GM10248 (cell line): ENCODE measurements around the gene KIF18B.

Source experiments
- CTCF ChIA-PET: fragments of 300-600 bp; sonication (Branson Sonifier 250); formaldehyde crosslinking; extraction: SDS; loops from one replicate; lab custom pipeline; 2021; ENCODE audit warnings: antibody characterized with exemption; lab: Yijun Ruan, JAX
- POLR2A ChIA-PET: fragments of 350-650 bp; sonication (Branson Sonifier 250); formaldehyde crosslinking; extraction: SDS; loops from one replicate; lab custom pipeline; 2020; ENCODE audit warnings: antibody characterized with exemption; lab: Yijun Ruan, JAX
- DNase-seq: peaks from one replicate; pipeline ENCODE4 v3.0.0; 2012; ENCODE audit errors: extremely low spot score
- TF ChIP-seq, protein P1 (sequence below): IDR thresholded peaks from 2 replicates; pipeline ENCODE4 v1.5.1; 2012; ENCODE audit warnings: mild to moderate bottlenecking, low read depth; ENCODE audit errors: extremely low read depth, missing control alignments, control extremely low read depth

KIF18B gene

DNA sequence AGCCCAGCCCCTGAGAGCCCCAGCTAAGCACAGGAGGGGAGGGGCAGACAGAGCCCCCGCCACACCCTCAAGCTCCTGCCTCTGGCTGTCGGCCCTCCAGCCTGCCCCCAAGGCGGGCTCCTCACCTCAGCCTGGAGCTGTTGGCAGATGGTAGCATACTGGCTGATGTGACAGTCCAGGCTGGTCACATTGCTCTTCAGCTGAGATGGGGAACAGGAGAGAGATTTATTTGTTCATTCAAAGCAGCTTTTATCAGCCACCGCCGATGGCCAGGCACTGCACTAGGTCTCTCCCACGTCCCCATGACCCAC is 14.8 kb downstream of the KIF18B start:
- no peak for DNase-seq
- ChIA-PET POLR2A (interaction anchor here (0.7 kb wide), 1 partner anchor 608 kb away, joined by 3 read pairs; no protein-coding TSS in a partner anchor), CTCF (interaction anchor here (0.9 to 4.4 kb wide), 9 partner anchors 9 to 203 kb away, joined by 3 to 45 read pairs (median 4); partner anchors contain the start of gene ACBD4)
- TF ChIP-seq, protein P1, sequence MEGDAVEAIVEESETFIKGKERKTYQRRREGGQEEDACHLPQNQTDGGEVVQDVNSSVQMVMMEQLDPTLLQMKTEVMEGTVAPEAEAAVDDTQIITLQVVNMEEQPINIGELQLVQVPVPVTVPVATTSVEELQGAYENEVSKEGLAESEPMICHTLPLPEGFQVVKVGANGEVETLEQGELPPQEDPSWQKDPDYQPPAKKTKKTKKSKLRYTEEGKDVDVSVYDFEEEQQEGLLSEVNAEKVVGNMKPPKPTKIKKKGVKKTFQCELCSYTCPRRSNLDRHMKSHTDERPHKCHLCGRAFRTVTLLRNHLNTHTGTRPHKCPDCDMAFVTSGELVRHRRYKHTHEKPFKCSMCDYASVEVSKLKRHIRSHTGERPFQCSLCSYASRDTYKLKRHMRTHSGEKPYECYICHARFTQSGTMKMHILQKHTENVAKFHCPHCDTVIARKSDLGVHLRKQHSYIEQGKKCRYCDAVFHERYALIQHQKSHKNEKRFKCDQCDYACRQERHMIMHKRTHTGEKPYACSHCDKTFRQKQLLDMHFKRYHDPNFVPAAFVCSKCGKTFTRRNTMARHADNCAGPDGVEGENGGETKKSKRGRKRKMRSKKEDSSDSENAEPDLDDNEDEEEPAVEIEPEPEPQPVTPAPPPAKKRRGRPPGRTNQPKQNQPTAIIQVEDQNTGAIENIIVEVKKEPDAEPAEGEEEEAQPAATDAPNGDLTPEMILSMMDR: no peak

DNA sequence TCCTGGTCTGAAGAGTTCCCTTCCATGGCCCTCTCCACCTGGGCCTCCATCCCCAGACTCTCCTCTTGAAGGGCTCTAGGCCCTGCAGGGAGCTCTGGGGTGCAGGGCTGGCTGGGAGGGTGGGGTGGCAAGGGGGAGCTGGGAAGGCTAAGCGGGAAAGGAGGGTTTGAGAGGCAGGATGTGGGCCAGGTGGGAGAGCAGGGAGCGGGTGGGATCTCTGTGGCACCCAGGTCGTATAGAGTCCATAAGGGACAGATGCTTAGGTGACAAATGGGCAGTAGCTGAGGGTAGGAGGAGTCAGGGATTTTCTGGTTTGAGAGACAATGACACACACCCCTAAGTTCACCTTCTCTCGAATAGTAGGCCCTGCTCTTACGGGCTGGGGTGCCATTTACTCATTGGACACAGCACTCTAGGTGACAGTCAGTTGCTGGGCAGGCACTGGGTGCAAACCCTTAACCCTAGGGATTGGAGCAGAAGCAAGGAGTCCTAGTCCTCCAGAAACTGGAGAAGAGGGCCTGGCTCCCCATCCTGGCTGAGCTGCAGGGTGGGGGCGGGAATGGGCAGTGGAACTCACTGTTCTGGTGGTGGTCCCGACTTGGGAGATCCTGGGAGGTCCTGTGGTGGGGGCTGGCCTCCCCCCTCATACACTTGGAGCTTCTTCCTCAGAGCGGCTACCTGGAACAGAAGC is 15.3 kb downstream of the KIF18B start:
- CTCF ChIA-PET: interaction anchor here (0.9 to 4.4 kb wide), 10 partner anchors 10 to 203 kb away, joined by 3 to 45 read pairs (median 4); partner anchors contain the start of gene ACBD4

GRCh38 chr17:44931376-44931775 is 16.2 kb downstream of the KIF18B start:
- CTCF ChIA-PET: interaction anchor here (1.4 to 4.4 kb wide), 6 partner anchors 10 to 204 kb away, joined by 4 to 45 read pairs (median 6); partner anchors contain the start of gene ACBD4
- POLR2A ChIA-PET: interaction anchor here (0.6 kb wide), 1 partner anchor 63 kb away, joined by 5 read pairs; no protein-coding TSS in a partner anchor
- DNase-seq: no peak
- TF ChIP-seq, protein P1: no peak

More for the DNA sequence above, 15.3 kb downstream of the KIF18B start:
- POLR2A ChIA-PET: interaction anchor here (0.6 kb wide), 1 partner anchor 62 kb away, joined by 5 read pairs; no protein-coding TSS in a partner anchor
- TF ChIP-seq, protein P1: no peak
- no peak for DNase-seq

- TF ChIP-seq, protein P1: no peak
- POLR2A ChIA-PET: no interaction called here
- DNase-seq: no peak
- CTCF ChIA-PET: interaction anchor here (2.9 to 4.4 kb wide), 2 partner anchors 11 kb away, joined by 13 to 45 read pairs; no protein-coding TSS in a partner anchor
These were observed 16.9 kb downstream of the KIF18B start for GRCh38 chr17:44930667-44931066.

GRCh38 chr17:44928950-44929720 is 18.4 kb downstream of the KIF18B start:
- TF ChIP-seq, protein P1: no peak
- ChIA-PET POLR2A (no interaction called here), CTCF (interaction anchor here (0.8 to 12.6 kb wide), 4 partner anchors 9 to 170 kb away, joined by 3 to 196 read pairs (median 24); no protein-coding TSS in a partner anchor)
- no peak for DNase-seq

DNA sequence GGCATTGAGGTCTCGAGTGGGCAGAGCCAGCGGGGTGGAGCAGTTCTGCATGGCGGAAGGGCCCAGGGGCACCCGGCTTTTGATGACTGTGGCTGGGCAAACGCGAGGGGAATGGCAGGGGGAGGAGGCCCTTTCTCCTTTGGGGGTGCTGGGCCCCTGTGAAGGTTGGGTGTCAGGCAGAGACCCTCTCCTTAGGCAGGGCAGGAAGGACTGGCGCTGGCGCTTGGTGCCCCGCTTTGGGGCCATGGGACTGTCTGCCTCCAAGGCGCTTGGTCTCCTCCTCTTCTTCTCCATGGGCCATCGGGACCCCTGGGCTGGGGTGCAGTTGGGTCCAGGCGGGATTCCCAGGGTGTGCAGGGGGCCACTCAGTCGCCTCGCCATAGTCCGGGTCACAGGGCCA is 19.4 kb downstream of the KIF18B start:
- DNase-seq: no peak
- TF ChIP-seq, protein P1: no peak
- CTCF ChIA-PET: interaction anchor here (1.7 to 12.6 kb wide), 3 partner anchors 8 to 171 kb away, joined by 4 to 196 read pairs (median 45); no protein-coding TSS in a partner anchor
- POLR2A ChIA-PET: interaction anchor here (0.5 kb wide), 1 partner anchor 40 kb away, joined by 4 read pairs; the partner anchor contains the start of gene C1QL1
